GM19351 (cell line): ENCODE measurements around the gene AP3M1.
A peak's percentile ranks its signal among the peaks of the same experiment; 100 is the strongest.

ENCODE experiments used
- ATAC-seq: cut with Tn5 transposase; IDR thresholded peaks from one replicate; pipeline ENCODE4 v1.9.1; 2021; ENCODE audit warnings: mild to moderate bottlenecking, moderate library complexity; ENCODE audit not compliant: unreplicated experiment

The AP3M1 gene

DNA sequence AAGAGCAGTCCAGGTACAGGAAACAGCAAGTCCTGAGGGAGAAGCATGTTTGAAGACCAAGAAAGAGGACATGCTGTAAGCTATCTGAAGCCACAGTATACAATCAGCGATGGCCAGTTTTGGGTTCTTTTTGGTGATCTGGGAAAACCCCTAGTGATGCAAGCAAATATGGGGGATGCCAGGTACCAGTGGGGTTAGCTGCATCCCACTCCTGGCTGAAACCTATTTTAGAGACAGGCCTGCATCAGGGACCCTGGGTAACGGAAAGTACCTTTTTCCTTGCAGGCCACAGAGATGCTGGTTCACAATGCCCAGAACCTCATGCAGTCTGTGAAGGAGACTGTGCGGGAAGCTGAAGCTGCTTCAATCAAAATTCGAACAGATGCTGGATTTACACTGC, 32.9 kb downstream of the AP3M1 start:
- ATAC-seq, result no peak

GRCh38 chr10:74114041-74114448, 36.6 kb downstream of the AP3M1 start:
- ATAC-seq, result no peak

DNA sequence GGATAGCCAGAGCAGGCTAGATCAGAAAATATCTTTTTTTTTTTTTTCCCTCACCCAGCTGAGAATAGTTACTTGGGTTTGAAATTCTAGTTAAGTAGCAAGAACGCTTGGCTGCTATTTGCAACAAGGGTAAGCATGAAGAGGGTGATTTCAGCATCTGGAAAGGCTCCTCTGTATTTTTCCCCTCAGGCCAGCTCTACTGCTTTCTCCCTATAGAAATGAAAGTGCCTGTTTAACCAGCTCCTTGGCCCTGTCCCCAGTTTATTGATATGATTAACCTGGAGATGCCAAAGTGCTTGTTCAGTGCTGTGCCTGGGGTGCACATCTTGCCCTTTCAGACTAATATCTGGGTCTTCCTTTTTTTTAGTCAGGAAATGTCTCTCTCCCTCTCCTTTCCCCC, 37.1 kb downstream of the AP3M1 start:
- no peak for ATAC-seq

DNA sequence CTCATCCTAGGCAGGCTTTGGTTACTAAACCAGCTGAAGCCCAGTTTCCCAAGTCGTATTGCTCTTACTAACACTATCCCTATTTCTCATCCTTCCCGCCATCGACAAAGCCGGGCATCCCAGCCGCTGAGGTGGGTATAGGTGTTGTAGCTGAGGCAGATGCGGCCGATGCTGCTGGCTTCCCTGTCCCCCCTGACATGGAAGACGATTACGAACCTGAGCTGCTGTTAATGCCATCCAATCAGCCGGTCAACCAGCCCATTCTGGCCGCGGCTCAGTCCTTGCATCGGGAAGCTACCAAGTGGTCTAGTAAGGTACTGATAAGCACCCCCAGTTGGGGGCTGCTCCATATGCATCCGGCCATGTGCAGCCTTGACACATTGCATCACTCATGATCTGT, 38.8 kb downstream of the AP3M1 start:
- ATAC-seq, result no peak

GRCh38 chr10:74110120-74110519, 40.5 kb downstream of the AP3M1 start:
- no peak for ATAC-seq

- ATAC-seq, result no peak
Observed at GRCh38 chr10:74109452-74109851, 41.2 kb downstream of the AP3M1 start.

- ATAC-seq, result no peak
Observed at GRCh38 chr10:74107391-74107790, 43.2 kb downstream of the AP3M1 start.

GRCh38 chr10:74104996-74105395, 45.6 kb downstream of the AP3M1 start:
- ATAC-seq, result no peak

DNA sequence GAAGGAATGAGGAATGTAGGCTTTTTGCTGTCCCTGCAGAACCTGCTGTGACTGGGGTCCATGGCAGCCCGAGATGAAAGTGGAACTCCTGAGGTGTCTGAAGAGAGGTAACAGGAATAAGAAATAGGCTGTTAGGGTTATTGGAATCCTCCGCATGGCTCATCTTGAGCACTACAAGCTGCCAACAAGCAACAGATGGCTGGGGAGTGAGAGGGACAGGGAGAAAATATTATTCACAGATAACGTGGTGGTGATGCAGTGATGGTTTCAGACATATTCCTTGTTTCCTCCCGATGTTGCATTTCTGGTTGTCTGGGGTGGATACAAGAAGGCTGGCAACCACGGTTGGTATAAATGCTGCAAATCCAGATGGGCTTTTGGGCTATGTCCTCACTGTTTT, 46.1 kb downstream of the AP3M1 start:
- no peak for ATAC-seq

- no peak for ATAC-seq
Observed at GRCh38 chr10:74103560-74104258, 46.9 kb downstream of the AP3M1 start.

DNA sequence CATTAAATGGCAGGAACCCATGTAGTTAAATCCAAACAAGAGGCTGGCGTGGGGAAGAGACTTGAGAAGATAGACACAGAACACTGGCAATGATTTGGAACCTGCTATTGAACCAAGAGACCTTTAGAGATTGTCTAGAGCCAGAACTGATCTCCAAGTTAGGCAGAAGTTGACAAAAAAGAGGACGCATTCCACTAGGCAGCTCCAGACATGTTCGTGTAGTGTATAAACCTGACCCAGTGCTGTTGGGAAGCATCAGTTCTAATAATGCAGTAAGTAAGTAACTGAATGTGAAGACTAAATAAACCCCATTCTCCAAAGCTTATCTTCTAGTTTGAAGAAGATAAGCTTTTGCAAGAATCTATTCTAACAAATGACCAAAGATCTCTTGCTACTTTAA, 50.8 kb downstream of the AP3M1 start:
- ATAC-seq, result no peak

- no peak for ATAC-seq
Observed at GRCh38 chr10:74099420-74099819, 51.2 kb downstream of the AP3M1 start.

DNA sequence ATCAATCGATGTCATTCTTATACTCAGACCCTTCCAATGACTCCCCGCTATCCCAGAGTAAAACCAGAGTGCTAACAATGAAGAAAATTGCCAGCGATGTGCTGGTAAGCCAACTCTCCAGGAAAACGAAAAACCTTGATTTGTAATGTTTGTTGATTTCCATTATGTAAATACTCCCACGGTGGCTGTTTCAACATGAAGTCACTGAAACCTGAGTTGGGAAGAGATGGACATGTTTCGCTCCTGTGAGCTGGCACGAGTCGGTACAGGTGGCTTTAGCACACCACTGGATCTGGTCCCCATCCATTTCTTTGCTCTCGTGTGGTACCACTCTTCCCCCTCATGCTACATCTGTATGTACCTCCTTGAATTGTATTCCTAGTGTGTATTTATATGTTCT, 52.9 kb downstream of the AP3M1 start:
- no peak for ATAC-seq

DNA sequence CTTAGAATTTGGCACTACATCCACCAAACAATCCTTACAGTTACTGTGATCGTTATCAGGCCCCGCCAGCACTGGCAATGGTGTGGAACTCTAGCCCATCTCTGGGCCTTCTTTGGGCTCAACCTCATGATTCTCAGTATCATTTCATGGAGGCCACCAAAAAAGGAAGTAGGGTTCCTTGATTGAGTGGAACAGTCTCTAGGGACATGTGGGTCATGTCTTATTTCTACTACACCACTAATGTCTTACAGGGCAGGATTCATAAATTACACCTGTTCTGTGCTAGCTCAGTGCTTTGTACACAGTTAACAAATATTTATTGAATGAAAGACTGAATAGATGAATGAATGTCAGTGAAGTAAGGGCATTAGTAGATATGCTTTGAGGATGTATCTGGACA, 53.9 kb downstream of the AP3M1 start:
- peak; percentile 98 for ATAC-seq

DNA sequence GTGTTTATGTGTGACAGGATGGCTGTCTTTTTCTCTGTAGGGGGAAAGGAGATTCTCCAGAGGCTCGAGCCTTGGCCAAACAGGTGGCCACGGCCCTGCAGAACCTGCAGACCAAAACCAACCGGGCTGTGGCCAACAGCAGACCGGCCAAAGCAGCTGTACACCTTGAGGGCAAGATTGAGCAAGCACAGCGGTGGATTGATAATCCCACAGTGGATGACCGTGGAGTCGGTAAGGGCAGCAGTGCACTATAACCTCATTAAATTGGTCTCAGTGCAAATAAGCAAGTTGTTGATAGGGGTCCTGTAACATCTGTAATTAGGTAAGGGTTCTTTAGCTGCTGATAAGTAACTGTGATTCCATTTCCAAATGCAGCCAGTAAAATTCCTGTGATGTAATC, 56.4 kb downstream of the AP3M1 start:
- ATAC-seq, result no peak

DNA sequence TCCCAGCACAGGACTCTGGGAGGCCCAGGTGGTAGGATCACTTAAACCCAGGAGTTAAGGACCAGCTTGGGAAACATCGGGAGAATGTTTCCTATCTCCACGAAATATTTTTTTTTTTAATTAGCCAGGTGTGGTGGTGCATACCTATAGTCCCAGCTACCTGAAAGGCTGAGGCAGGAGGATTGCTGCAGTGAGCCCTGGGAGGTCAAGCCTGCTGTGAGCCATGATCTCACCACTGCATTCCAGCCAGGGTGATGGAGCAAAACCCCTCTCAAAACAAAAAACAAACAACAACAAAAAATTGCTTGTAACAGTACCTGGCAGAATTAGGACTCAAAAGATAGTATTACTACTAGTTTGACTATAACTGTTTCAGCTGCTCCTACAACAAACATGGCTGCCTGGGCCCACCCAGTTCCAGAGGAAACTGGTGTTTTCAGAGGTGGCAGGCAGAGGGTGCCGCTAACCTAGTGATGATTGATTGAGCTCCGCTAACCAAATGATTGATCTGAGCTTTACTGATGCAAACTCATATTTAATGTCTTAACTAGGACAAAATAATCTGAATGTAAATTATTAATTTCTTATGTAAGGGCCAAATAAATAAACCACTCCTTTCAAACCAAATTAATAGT, 57.0 kb downstream of the AP3M1 start:
- ATAC-seq, result no peak

DNA sequence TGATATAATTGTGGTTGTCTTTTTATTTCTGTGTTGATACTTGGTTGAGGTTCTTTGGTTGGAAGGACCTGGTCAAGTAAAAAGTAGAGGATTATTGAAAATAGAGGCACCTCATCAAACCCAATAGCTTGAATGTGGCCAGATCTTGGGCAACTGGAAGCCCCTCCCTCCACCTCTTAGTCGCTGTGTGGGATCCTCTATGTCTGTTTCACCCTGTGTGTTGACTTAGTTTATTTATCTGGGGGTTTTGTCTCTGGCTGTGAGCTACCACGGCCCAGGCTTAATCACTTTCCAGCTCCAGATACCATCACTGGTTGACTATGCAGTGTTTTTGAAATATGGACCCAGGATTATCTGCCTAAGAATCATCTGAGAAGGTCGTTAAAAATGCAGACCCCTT, 58.3 kb downstream of the AP3M1 start:
- ATAC-seq, result no peak

DNA sequence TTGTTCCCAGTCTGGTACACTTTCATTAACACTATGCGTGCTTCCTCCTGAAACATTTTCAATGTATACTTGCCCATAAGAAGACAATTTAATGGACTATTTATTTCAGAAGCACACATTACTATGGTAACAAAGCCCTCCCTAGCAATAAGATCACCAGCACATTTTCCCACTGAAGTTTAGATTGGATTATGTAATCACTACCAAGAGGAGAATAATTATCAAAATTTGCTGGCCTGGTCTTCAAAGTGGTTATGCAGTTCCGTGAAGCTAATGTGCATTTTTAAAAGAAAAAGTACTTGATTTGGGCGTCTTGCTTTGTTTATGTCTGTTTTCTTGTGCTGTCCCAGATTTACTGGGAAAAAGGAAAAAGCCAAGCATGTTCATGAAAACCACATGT, 61.9 kb downstream of the AP3M1 start:
- ATAC-seq, result no peak

GRCh38 chr10:74086317-74086716, 64.3 kb downstream of the AP3M1 start:
- no peak for ATAC-seq

GRCh38 chr10:74084955-74085354, 65.7 kb downstream of the AP3M1 start:
- ATAC-seq, result peak; percentile 70

DNA sequence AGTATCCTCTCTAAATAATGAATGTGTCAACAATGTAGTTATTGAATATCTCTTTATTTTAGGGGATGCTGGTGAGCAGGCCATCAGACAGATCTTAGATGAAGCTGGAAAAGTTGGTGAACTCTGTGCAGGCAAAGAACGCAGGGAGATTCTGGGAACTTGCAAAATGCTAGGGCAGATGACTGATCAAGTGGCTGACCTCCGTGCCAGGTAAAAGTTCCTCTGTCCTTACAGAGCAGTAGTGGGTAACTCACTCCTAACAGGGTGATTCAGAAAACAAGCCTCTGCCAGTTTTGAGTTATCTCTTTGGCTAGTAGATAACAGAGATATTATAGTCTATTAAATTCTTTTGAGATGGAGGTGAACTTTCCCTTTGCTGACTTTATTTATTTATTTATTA, 67.3 kb downstream of the AP3M1 start:
- no peak for ATAC-seq

GRCh38 chr10:74081941-74082718, 68.5 kb downstream of the AP3M1 start:
- no peak for ATAC-seq
